ENCODE data around the gene VAV1. TPM values are rescaled to one million over a fixed set of nuclear protein-coding genes. Genes with fewer than 3 reads are reported as not detected.

Gene VAV1
- total and polyA plus RNA-seq, 9 of the 15 experiments (the other 6 are each of a cell fraction or from before 2014, with no cell fraction given), result 0.46 to 20.1 (median 11.1) TPM

DNA sequence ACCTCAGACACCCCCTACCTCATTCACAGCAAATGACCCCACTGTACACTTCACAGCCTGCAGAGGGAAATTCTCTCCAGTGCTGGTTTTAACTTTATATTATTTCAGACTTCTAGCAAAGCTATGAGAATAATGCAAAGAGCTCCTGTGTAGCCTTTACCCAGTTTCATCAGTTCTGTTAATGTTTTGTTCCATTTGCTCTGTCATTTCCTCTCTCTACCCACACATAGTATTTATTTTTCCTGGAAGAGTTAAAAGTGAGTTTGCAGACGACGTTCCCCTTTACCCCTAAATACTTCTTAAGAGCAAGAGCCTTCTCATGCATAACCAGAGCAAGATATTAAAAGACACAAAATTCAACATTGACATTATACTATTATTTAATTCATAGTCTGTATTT is 65.0 kb downstream of the VAV1 start:
- no peak for TF ChIP-seq MBD2 (IDR thresholded peaks at IDR 0.05; ENCODE audit: borderline replicate concordance, low read depth)
- no peak for TF ChIP-seq FOXA3 (CRISPR knock-in tag; conservative IDR thresholded peaks at IDR 0.05 in 1 of 2, IDR thresholded peaks at IDR 0.05 in 1 of 2)
- no peak for TF ChIP-seq ZZZ3 (IDR thresholded peaks at IDR 0.05)
- TF ChIP-seq SMAD1 (IDR thresholded peaks at IDR 0.05; ENCODE audit: low read depth, low read length, partially characterized antibody), result no peak
- TF ChIP-seq NFATC3 (IDR thresholded peaks at IDR 0.05), result no peak
- no peak for TF ChIP-seq ZNF316 (IDR thresholded peaks at IDR 0.05)
- no peak for TF ChIP-seq CSDE1 (IDR thresholded peaks at IDR 0.05)
- TF ChIP-seq ARID3A (IDR thresholded peaks at IDR 0.05; ENCODE audit: borderline replicate concordance, low read depth, low read length), result no peak
- TF ChIP-seq CHAMP1 (IDR thresholded peaks at IDR 0.05), result no peak
- TF ChIP-seq ZNF79 (CRISPR knock-in tag; IDR thresholded peaks at IDR 0.05; ENCODE audit: low read depth), result no peak
- H3K9me1 ChIP-seq (ENCODE audit: control insufficient read depth, insufficient read depth, low read length), result no peaks in the 10 kb centered on the region
- ATAC-seq (no peak), FAIRE-seq (no peak), DNase-seq (ENCODE audit: extremely low read depth in 1 of 4, low spot score in 3 of 4) (no peak)
- no peaks in the 10 kb centered on the region for H3K79me2 ChIP-seq (ENCODE audit: control insufficient read depth, insufficient read depth, low read length)
- no peaks in the 10 kb centered on the region for H3K27me3 ChIP-seq (ENCODE audit: control insufficient read depth in 2 of 2, insufficient read depth in 2 of 2, low read length in 2 of 2)
- no peaks in the 10 kb centered on the region for H3K4me1 ChIP-seq (replicated peaks in 1 of 2; ENCODE audit: control insufficient read depth in 2 of 2, insufficient read depth in 2 of 2, low read length in 2 of 2)
- in situ Hi-C loops (cut with MboI), result no loop called here
- no peak overlapping the region for H3K4me3 ChIP-seq
- BruUV-seq (replicated peaks), result no TSS peak
- ChIA-PET POLR2A (no interaction called here), CTCF (ENCODE audit: low intra/inter-chr PET ratio) (no interaction called here)
- H3K4me2 ChIP-seq (ENCODE audit: insufficient read depth, low read length), result no peak overlapping the region
- H3K27ac ChIP-seq (ENCODE audit: extremely low read depth, low read depth, low read length), result no peak overlapping the region
- H3K9ac ChIP-seq (ENCODE audit: insufficient read depth in 1 of 2, low read depth in 2 of 2, low read length in 2 of 2), result no peak overlapping the region
- intact Hi-C loops (cut with micrococcal nuclease), result no loop called here
- 9% methylated on average over 2 of the region's 2 CpGs for WGBS (ENCODE audit: insufficient coverage, low coverage, missing lambda C conversion rate)
- H2AFZ ChIP-seq (ENCODE audit: low read depth, low read length), result no peak overlapping the region
- H3K36me3 ChIP-seq (ENCODE audit: control insufficient read depth, insufficient read depth, low read length), result no peaks in the 10 kb centered on the region
- no peaks in the 10 kb centered on the region for H4K20me1 ChIP-seq (replicated peaks; ENCODE audit: control insufficient read depth, insufficient read depth, low read length)
- H3K9me3 ChIP-seq (replicated peaks; ENCODE audit: control insufficient read depth, insufficient read depth, low read depth, low read length), result no peaks in the 10 kb centered on the region

Data from K562 (cell line).